DMS114 treated with DMSO at 0.1 percent for 48 hours (cell line): ENCODE data around the gene INPP5A.
"Not testable (repeated sequence)": the region's sequence is repeated elsewhere in the genome, so short reads cannot be mapped to it uniquely, and the experiment has no call there.

Source experiments
- DNase-seq: peaks from one replicate; lab custom pipeline; 2025; ENCODE audit not compliant: unreplicated experiment; lab: John Stamatoyannopoulos, UW

The INPP5A gene

GRCh38 chr10:132537684-132538001, at the start of gene INPP5A:
TSS of gene INPP5A (plus strand) at chr10:132537787. CDS start at chr10:132538097, 310 bp downstream.
- DNase-seq: no peak

GRCh38 chr10:132488231-132488821, 49.3 kb upstream of the INPP5A start:
- DNase-seq: no peak

- no peak for DNase-seq
Measured at GRCh38 chr10:132489053-132489703, 48.4 kb upstream of the INPP5A start.

- DNase-seq: no peak
Measured at GRCh38 chr10:132489704-132490534, 47.7 kb upstream of the INPP5A start.

GRCh38 chr10:132491534-132491933, 46.1 kb upstream of the INPP5A start:
- not testable (repeated sequence) for DNase-seq

- no peak for DNase-seq
Measured at GRCh38 chr10:132492323-132493025, 45.1 kb upstream of the INPP5A start.

GRCh38 chr10:132493246-132493755, 44.3 kb upstream of the INPP5A start:
- DNase-seq: no peak

GRCh38 chr10:132493756-132494290, 43.8 kb upstream of the INPP5A start:
- no peak for DNase-seq

GRCh38 chr10:132494866-132495630, 42.5 kb upstream of the INPP5A start:
- DNase-seq: no peak

- no peak for DNase-seq
Measured at GRCh38 chr10:132496360-132497062, 41.1 kb upstream of the INPP5A start.

GRCh38 chr10:132497063-132497680, 40.4 kb upstream of the INPP5A start:
- DNase-seq: no peak

- no peak for DNase-seq
Measured at GRCh38 chr10:132497861-132498561, 39.6 kb upstream of the INPP5A start.

- DNase-seq: no peak
Measured at GRCh38 chr10:132498562-132499366, 38.8 kb upstream of the INPP5A start.

- no peak for DNase-seq
Measured at GRCh38 chr10:132499367-132499685, 38.3 kb upstream of the INPP5A start.

- DNase-seq: no peak
Measured at GRCh38 chr10:132500781-132501415, 36.7 kb upstream of the INPP5A start.

- DNase-seq: no peak
Measured at GRCh38 chr10:132502544-132503300, 34.9 kb upstream of the INPP5A start.
